KOPT-K1 (cell line): ENCODE data around the gene CACNA1D.

Experiments used
- H3K27ac ChIP-seq: fragments of 200-600 bp; sonication (generic); 2 replicates; pipeline ENCODE4 v1.5.1; 2016; ENCODE audit warnings: antibody characterized with exemption, mild to moderate bottlenecking, low read depth, low read length; ENCODE audit not compliant: poor library complexity, severe bottlenecking
- H3K36me3 ChIP-seq: fragments of 200-600 bp; sonication (generic); 2 replicates; pipeline ENCODE4 v1.5.1; 2017; ENCODE audit warnings: antibody characterized with exemption, mild to moderate bottlenecking, low read length, moderate library complexity; ENCODE audit not compliant: insufficient read depth
- H3K9me3 ChIP-seq: fragments of 200-600 bp; sonication (generic); 2 replicates; pipeline ENCODE4 v1.5.1; 2017; ENCODE audit warnings: antibody characterized with exemption, low read length, mild to moderate bottlenecking; ENCODE audit not compliant: insufficient read depth, poor library complexity, severe bottlenecking

The CACNA1D gene

DNA sequence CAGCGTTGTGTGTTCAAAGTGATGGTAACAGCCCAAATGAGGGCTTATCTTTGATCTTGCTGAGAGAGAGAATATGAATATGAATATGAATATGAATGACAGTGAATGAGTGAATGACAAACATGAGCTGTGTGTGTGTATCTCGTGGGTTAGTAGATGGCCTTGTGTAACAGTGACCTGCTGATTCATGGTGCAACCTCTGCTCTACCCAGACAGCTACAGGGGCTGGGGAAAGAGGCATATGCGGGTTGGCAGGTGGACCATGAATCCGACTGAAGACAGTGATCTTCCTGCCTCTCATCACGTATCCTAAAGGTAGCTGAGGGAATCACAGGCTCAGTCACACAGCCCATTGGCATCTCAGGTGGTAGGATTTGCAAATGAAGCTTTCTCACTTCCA is 293.6 kb downstream of the CACNA1D start:
- Histone ChIP-seq H3K27ac (no peak overlapping the region), H3K9me3 (no peaks in the 10 kb centered on the region), H3K36me3 (no peaks in the 10 kb centered on the region)

DNA sequence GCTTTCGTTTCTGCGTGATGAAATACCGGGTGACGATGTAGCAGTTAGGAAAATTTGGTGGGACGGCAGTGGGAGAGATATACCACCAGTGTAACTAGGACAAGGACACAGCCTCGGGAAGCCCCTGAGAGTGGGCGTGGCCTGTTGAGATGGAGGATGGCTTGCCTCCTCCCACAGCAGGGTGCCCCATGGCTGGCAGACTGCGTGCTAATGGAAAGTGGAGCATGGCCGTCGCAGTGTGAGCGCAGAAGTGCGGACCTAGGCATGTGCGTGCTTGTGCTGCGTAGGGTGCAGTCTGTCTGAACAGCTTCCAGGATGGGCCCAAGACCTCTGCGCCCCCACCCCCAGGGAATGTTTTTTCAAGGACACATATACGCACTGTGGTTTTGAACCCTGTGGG is 295.0 kb downstream of the CACNA1D start:
- Histone ChIP-seq H3K27ac (no peak overlapping the region), H3K36me3 (no peaks in the 10 kb centered on the region), H3K9me3 (no peaks in the 10 kb centered on the region)

DNA sequence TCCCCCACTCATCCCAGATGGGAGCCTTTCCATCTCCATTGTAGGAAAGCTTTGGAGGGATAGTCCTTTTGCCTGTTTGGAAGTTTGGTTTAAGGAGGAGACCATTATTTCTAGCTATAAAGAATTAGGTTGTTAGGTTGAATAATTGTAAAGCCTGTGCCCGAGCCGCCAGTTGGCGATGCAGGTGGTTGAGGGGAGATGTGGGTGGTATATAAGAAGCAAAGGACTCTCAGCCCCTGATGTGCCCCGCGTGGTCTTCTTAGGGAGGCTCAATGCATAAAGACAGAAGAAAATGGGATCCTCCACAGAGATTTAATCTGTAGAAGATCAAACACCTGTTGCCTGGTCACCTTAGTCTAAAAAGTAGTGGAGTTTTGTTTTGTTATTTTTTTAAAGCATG is 296.1 kb downstream of the CACNA1D start:
- Histone ChIP-seq H3K9me3 (no peaks in the 10 kb centered on the region), H3K36me3 (no peaks in the 10 kb centered on the region), H3K27ac (no peak overlapping the region)

DNA sequence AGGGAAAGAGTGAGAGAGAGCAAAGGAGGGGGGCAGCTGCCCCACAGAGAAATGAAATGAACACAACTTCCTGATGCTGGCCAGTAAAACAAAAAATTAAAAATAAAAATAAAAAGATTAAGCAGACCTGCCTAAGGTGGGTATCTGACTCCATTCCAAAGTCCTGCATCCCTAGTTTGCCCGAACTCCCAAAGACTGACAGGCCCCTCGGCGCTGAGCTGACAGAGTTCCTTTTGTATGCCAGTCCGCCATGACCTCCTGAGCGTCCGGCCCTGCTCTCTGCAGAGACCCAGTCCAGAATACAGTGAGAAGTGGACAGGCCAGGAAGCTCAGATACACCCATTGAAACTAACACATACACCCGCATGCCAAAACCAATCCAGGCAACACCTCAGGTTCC is 296.9 kb downstream of the CACNA1D start:
- no peak overlapping the region for H3K27ac ChIP-seq
- no peaks in the 10 kb centered on the region for H3K9me3 ChIP-seq
- no peaks in the 10 kb centered on the region for H3K36me3 ChIP-seq

DNA sequence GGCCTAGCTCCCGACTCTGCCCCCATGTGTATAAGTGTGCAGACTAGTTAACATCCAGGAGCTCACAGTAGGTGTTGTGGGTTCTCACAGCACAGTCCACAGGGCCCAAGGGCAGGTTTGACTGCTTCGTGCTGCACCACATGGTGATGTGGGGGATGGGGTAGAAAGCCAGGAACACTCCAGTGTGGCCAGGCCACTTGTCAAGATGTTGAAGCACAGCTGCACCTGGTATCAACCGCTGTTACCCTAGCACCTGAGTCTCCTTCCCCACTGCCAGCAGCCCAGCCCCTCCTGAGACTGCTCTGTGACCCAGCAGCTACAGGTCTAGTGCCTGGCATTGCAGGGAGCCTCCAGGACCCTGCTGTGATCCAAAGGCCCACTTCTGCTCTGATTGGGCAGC is 298.5 kb downstream of the CACNA1D start:
- H3K9me3 ChIP-seq: no peaks in the 10 kb centered on the region
- no peaks in the 10 kb centered on the region for H3K36me3 ChIP-seq
- H3K27ac ChIP-seq: no peak overlapping the region

DNA sequence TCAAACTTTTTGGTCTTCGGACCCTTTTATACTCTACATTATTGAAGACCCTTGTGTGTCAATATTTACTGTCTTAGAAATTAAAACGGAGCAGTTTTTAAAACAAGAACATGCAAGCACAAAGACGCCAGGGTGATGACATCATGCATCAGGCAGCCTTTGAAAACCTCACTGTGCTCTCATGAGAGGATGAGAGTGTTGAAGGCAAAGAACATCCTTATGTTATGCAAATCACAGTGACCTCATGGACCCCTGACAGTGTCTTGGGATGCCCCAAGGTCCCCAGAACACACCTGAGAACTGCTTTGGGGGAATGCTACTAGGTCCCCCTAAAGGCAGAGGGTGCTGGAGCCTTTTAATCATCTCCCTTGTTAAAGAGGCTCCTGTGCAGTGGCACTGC is 300.2 kb downstream of the CACNA1D start:
- Histone ChIP-seq H3K9me3 (no peaks in the 10 kb centered on the region), H3K36me3 (no peaks in the 10 kb centered on the region), H3K27ac (no peak overlapping the region)

DNA sequence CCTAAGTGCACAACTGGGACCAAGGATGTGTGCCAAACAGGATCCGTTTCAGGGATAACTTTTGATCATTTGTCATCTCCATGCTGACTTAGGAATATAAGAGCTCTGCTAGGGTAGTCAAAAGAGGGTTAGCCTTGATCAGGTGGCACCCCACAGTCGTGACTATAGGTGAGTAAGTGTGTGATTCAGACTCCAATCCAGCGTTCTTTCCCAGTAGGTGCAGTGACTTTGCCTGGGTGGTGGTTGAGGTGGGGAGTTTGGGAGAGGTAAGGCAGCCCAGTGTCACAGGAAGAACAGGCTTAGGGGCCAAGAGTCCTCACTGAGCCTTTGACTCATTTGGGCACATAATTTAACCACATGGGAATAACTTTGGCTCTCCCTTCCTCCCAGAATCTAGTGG is 300.8 kb downstream of the CACNA1D start:
- no peak overlapping the region for H3K27ac ChIP-seq

DNA sequence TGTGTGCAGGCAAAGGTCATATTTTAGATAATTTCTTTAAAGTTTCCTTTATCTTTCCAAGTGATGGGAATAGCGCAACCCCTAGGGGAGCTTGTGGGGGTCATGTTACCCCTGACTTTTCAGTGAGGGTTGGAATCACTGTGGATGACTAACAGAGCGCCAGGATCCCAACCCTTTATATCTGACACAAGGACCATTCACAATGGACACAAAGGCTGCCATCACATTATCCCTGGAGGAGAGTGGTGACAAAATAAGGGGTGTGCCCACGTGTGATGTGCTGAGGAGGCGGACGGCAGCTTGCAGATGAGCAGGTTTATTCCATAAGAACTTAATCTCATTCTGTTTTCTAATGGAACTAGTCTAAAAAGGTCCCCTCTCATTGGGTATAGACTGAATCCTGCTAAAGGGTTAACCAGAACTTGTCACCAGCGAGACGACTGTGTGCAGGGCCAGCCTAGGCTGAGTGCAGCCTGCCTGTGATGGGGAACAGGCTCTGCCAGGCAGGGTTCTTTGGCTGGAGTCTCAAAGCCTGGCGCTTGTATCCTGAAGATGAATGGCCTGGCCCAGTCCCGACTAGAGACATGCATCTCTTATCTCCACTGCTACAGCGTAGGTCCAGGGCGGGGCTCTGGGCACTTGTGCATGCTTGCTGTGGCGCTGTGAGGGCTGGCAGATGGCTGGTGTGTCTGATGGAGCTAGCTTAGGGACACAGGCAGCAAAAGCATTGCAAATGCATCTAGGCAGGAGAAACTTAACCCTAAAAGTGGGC is 301.6 kb downstream of the CACNA1D start:
- H3K36me3 ChIP-seq: no peaks in the 10 kb centered on the region
- no peaks in the 10 kb centered on the region for H3K9me3 ChIP-seq
- no peak overlapping the region for H3K27ac ChIP-seq

More for the DNA sequence above, 300.8 kb downstream of the CACNA1D start:
- Histone ChIP-seq H3K9me3 (no peaks in the 10 kb centered on the region), H3K36me3 (no peaks in the 10 kb centered on the region)

DNA sequence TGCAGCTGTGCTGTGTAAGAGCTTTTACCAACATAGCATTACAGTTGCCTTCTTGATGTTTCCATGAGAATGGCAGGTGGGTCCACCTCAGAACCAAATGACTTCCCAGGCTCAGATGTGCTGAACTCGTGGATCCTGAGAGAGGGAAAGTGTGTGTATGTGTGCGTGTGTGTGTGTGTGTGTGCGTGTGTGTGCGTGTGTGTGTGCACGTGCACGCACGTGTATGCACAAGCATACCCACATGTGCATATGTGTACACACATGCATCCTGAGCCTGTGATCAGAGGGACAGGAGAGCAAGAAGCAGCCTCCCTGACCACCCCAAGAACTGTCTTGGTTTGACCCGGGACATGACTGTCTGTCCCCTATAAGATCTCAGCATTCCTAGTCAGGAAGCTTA is 303.7 kb downstream of the CACNA1D start:
- H3K9me3 ChIP-seq: no peaks in the 10 kb centered on the region
- H3K36me3 ChIP-seq: no peaks in the 10 kb centered on the region
- H3K27ac ChIP-seq: no peak overlapping the region

DNA sequence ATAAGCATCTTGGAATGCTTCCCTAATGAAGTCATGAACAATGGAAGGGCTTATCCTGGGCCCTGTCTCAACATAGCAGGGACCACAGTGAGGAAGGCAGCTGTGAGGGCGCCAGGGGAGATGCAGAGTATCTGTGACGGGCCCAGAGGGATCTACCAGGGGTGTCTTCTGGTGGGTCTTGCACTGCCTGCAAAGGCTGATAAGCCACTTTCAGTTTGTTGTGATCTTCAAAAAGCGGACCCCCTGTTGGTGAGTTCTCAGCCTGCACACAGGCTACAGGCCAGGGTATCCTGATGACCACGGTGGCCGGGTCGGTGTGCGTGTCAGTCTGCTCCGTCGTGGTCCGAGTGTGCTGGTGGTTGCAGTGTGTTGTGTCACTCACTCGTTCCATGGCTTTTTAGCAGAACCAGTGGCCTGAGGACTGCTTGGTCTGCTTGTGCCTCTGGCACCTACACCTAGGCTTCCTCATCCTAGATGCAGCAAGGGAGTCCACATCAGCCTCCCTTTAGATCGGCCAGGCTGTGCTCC is 305.0 kb downstream of the CACNA1D start:
- Histone ChIP-seq H3K27ac (no peak overlapping the region), H3K9me3 (no peaks in the 10 kb centered on the region)

DNA sequence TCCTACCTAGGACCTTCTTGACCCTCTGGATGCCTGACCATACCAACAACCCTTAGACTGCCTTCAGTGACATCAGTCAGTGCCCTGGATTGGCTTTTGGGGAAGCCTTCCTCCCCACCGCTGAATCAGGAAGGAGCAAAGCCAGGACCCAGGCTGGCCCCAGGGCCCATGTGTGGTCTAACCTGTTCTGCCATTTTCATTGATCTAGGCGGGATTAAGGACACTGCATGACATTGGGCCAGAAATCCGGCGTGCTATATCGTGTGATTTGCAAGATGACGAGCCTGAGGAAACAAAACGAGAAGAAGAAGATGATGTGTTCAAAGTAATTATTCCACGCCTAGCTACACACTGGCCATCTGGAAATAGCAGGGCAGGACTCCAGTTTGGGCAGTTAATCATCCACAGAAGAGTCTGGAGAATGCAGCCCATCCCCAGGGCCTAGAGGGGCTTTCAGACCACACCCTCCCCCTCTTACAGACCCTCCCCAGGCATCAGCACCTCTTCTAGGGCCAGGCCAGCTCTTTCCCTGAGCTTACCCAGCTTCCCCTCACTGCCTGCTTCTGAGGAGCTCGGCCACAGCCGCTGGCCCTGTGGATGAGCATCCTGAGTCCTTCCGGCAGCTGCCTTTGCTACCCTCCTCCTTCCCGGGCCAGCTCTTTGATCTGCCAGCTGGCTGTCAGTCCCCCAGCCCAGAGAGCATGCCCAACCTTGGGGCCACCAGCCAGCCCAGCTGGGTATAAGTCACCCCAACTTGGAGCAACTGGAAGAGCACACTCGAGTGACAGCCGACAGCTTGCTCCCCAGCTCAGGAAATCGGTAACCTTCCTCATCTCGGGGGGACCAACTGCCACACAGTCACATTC is 305.9 kb downstream of the CACNA1D start:
- no peaks in the 10 kb centered on the region for H3K36me3 ChIP-seq
- H3K9me3 ChIP-seq: no peaks in the 10 kb centered on the region
- no peak overlapping the region for H3K27ac ChIP-seq

More for the DNA sequence above, 305.0 kb downstream of the CACNA1D start:
- H3K36me3 ChIP-seq: no peaks in the 10 kb centered on the region

DNA sequence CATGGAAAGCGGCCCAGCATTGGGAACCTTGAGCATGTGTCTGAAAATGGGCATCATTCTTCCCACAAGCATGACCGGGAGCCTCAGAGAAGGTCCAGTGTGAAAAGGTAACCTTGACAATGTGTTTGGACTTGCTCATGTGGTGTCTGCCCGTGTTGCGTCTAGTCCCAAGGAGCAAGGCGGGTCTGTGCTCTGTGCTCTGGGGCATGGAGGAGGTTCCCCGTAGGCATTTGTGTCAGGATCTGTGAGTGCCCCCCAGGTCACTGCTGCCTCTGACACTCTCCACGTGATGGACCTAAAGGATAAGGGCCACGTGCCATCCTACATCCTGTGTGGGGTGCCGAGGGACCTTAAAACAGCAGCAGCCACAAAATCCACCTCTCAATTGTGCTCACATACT is 306.9 kb downstream of the CACNA1D start:
- Histone ChIP-seq H3K9me3 (no peaks in the 10 kb centered on the region), H3K36me3 (no peaks in the 10 kb centered on the region), H3K27ac (no peak overlapping the region)

DNA sequence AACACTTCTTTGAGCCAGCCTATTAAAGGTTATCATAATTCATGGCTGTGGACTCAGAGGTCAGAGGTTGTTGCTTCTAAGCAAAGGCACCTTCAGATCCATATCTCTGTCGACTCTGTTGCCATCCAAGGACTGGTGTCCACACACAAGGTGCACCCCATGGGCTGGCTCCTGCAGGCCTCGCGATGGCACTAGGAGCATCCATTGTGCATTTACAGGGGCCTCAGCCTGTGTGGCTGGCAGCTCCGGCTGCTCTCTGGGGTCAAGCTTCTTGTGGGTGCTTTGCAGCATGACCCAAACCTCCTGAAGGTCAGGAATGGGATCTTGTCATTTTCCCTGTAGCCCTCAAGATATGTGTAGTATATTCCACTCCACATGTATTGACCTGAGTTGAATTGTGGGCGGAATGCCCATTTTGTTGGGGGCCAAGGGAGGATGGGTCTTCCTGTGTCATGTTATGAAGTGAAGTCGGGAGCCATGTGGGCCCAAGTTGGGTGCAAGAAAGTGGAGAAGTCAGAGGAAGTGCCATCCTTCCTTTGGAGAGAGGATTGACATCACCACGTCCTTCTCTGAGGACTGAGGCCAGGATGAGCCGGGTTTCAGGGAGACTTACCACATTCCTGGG is 308.0 kb downstream of the CACNA1D start:
- no peak overlapping the region for H3K27ac ChIP-seq
- no peaks in the 10 kb centered on the region for H3K9me3 ChIP-seq
- H3K36me3 ChIP-seq: no peaks in the 10 kb centered on the region

DNA sequence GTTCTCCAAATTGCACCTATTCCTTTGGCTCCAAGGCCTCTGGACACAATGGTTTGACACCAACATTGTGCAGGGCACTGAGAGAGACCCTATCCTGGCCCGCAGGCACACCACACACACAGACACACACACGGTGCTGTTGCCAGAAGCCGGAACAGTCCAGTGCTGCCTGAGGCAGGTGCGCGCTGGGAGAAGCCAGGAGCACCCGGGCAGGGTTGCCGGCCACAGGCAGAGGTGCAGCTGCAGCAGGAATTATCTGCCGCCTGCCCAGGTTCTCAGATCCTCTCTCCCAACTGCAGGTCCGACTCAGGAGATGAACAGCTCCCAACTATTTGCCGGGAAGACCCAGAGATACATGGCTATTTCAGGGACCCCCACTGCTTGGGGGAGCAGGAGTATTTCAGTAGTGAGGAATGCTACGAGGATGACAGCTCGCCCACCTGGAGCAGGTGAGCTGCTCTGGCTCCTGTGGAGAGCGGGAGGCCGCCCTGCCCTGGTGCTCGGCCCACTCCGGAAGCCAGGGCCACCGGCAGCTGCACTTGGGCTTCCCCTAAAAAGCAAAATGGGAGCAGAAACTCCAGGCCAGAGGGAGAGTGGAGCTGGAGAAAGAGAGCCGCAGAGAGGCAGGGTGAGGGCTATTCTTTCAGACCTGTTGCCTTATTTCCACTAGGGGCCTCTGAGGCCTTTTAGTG is 308.9 kb downstream of the CACNA1D start:
- Histone ChIP-seq H3K27ac (no peak overlapping the region), H3K36me3 (no peaks in the 10 kb centered on the region), H3K9me3 (no peaks in the 10 kb centered on the region)
